Hippocampal formation (tissue), 2 donors: ENCODE measurements around the gene TERC.
A peak's percentile ranks its signal among the peaks of the same experiment; 100 is the strongest.
"Not testable (repeated sequence)": the region's sequence is repeated elsewhere in the genome, so short reads cannot be mapped to it uniquely, and the experiment has no call there.

Experiments used
- DNase-seq, 2 donors: peaks; one replicate each; lab custom pipeline; 2025; lab: John Stamatoyannopoulos, UW

Gene TERC

DNA sequence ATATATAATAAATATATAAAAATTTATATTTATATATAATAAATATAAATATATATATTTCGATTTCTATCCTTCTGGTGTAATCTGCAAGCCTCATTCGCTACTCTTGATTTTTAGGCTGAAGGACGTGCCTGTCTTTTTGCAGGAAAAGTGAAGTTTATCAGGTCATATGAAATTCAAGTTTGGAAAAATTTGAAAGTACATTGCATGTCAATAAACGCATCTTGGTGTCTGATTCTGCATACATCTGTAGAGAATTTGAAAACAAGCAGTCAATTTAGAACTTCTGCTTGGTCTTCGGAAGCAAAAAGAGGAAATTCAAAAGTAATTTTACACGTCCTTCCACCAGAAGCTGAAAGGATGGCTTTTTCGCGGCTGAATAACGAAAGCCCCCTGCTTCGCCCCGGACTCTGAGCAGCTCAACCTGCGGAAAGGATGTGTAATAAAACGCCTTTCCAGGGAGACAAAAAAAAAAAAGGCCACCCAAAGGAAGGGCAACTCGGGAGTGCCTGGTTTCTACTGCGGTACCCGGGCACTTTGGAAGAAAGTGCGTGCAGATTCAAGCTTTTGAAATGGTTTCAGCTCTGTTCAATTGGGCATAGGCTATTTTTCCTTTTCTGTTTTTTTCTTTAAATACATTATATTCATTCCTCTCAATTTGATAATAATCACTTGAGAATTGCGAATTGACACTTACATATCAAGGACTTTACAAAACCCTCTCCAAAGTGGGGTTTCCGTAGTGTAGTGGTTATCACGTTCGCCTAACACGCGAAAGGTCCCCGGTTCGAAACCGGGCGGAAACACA is 6.8 kb upstream of the TERC start:
- DNase-seq = peak; percentile 16 to 82

DNA sequence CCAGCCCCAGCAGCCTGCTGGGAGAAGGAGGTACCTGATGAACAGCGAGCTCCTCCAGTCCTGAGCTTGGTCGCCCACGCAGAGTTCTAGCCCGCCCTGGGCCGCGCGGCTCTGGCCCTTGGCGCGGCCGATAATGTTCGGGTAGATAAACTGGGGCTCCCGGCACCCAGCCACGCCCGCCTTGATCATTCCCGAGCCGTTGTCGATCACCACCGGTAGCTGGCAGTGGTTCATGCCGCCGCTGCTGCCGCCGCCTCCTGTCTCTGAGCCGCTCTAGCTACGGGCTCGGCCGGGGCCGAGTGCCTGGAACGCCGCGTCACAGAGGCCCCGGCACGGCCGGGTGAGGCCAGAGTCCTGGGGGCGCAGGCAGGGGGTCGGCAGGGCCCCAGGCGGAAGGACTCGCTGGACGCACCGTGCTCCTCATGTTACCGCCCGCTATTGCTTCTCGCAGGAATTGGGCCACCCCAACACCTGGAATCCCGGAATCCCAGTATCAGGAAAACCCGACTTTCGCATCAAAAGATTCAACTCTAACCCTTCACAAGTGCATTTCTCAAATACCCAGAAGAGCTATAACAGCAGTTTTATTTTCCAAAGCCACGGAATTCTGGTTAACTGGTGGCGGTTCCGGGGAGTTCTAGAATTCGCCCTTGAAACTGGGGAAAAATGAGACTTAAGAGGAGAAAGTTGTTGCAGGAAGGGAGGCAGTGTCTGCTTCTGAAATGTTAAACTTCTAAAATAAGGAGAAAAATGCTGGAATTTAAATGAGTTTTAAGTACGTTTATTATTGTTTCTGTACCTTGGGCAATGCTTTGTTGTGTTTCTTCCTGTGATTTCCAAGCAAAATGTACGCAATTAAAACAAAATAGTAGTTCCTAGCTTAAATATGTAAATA is 4.7 kb upstream of the TERC start, which contains the start of gene ACTRT3:
ACTRT3 (minus strand) TSS at position 275 of the 895 bp plus-strand sequence; CDS start at position 234, 41 bp downstream.
- DNase-seq = peak; percentile 53 to 67

GRCh38 chr3:169764312-169764881 is 463 bp downstream of the TERC start:
- peak; percentile 53 to 74 for DNase-seq

DNA sequence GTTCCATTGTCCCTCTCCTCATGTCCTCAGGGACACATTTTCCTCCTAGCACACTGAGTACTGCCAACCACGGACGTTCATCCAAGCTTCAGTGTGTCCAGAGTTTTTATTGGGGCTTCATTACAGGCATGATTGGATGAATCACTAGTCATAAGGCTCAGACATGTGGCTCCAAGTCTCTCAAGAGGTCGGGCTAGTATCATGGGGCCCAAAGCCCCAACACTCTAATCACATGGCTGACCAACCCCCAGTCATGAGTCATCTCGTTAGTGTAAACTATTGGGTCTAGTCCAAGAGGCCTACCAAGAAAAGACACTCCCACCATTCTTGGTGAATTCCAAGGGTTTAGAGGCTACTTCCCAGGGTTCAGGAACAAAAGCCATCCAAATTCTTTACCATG is 4.4 kb downstream of the TERC start:
- DNase-seq = no peak

DNA sequence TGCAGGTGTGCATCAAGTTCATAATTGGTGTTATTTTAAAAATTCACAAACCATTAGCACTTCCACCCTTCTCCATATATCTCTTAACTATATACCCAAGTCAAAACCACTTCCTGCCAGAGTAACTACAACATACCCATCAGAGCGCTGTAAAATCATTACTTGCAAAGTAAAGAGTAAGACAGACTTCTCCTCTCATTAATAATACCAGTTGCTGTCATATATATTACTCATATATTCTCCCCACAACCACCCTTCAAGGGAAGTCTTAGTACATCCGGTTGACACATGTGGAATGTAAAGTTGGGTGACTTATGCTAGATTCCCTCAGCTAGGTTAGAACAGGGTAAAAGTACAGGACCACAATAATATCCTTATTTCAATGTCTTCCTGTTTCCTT is 5.6 kb downstream of the TERC start:
- no peak for DNase-seq

DNA sequence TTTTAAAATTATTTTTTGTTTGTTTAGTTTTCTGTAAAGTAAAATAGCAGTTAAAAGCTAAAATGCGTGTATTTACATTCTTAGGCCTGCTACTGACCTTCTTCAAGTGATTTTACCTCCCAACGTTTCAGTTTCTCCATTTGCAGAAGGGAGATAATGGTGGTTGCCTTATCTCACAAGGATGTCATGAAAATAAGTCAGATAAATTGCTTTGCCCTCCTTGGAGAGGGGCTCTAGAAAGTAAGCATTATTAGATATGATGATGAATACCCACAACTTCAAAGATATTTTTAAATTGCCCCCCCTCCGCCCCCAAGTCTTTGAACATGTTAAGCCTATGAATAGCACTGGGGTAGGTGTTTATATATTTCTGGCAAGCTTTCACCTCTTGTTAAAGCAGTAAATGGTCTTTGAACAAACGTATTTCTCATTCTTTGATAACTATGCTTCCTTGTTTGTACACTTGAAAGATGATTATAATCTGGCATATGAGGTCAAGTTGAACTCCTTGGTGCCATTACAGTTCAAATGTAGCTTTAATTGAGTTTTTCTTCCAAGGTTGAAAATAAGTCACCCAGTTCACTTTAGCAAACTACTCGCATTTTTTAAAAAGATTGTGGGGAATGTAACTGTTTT is 6.4 kb downstream of the TERC start:
- DNase-seq = no peak

- no peak for DNase-seq
Observed at GRCh38 chr3:169755488-169755887, 9.4 kb downstream of the TERC start.

DNA sequence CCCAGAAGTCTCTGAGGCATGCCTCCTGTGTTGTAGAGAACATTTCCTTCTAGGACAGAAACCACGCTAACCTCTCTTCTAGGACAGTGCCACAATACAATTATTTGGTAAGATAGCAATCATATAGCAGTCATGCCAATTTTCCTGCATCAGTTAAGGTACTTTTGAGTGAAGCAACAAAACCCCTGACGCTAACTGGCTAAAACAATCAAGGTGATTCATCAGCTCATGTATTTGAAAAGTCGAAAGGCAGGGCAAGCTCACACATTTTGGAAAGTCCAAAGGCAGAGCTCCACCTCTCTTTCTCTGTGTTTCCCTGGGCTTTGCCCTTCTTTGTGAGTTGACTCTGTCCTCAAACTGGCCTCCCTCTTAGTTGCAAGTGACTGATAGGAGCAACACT is 10.1 kb downstream of the TERC start:
- no peak for DNase-seq

DNA sequence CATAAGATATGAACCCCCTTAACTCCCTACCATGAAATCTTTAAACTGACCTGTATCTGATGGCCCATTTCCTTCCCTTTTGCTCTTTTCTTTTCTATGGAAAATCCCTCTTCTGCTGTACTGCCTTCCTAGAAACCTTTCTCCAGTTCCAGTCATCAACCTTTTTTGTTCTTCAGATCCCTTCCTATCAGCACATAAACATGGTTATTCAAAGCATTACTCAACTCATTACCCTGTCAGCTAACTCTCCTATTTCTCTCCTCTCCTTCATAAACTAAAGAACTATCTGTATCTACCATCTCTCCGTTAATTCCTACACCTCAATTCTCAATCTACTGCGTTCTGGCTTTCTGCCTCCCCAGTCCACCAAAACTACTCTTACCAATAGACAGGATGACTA is 13.0 kb downstream of the TERC start:
- DNase-seq = no peak

- no peak for DNase-seq
Observed at GRCh38 chr3:169750665-169751064, 14.2 kb downstream of the TERC start.

GRCh38 chr3:169748670-169749069 is 16.2 kb downstream of the TERC start:
- no peak for DNase-seq

GRCh38 chr3:169746924-169747323 is 17.9 kb downstream of the TERC start:
- DNase-seq = no peak

GRCh38 chr3:169744366-169745054 is 20.4 kb downstream of the TERC start:
- DNase-seq = no peak

GRCh38 chr3:169739067-169739466 is 25.8 kb downstream of the TERC start:
- no peak for DNase-seq

GRCh38 chr3:169731857-169732256 is 33.0 kb downstream of the TERC start:
- not testable (repeated sequence) for DNase-seq

- DNase-seq = no peak
Observed at GRCh38 chr3:169722724-169723123, 42.1 kb downstream of the TERC start.

DNA sequence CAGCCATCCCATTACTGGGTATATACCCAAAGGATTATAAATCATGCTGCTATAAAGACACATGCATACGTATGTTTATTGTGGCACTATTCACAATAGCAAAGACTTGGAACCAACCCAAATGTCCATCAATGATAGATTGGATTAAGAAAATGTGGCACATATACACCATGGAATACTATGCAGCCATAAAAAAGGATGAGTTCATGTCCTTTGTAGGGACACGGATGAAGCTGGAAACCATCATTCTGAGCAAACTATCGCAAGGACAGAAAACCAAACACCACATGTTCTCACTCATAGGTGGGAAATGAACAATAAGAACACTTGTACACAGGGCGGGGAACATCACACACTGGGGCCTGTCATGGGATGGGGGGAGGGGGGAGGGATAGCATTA is 46.4 kb downstream of the TERC start:
- not testable (repeated sequence) for DNase-seq
